HuH-7.5 (cell line): ENCODE data around the gene DPP6.
A peak's percentile ranks its signal among the peaks of the same experiment; 100 is the strongest.
"Not testable (repeated sequence)": the region's sequence is repeated elsewhere in the genome, so short reads cannot be mapped to it uniquely, and the experiment has no call there.

ENCODE experiments used
- DNase-seq: peaks from one replicate; pipeline ENCODE4 v3.0.0; 2011; ENCODE audit warnings: low spot score

Gene DPP6

DNA sequence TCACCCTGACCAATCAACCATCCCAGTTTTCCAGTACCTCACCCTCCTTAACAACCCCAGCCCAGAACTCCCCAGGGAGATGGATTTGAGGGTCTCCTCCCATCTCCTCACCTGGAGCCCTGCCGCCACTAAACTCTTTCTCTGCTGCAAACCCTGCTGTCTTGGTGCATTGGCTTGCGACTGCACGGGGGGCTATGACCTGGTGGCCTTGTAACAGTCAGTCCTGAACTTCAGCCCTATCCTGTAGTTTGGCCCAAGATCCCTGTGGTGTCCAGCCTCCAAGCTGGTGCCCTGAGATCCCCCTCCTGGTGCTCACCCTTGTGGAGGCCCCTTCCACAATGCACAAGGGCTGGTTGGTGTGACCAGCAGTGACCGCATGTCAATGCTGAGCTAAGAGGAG, 858.8 kb downstream of the DPP6 start:
- no peak for DNase-seq

DNA sequence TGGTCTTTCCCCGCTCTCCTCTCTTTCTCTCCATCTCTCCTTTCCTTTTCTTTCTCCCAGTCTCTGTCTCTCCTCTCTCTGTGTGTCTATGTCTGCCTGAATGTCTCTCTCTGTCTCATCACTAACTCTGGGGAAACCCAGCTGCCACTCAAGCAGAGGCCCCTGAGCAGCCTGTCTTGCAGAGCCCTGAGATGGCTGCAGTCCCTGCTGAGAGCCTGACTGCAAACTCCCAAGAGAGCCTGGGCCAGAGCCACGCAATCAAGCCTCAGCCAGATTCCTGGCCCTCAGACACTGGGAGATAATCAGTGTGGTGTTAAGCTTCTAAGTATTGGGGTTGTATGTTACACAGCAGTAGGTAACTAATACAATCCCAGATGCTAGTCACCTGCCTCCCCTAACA, 859.2 kb downstream of the DPP6 start:
- no peak for DNase-seq

DNA sequence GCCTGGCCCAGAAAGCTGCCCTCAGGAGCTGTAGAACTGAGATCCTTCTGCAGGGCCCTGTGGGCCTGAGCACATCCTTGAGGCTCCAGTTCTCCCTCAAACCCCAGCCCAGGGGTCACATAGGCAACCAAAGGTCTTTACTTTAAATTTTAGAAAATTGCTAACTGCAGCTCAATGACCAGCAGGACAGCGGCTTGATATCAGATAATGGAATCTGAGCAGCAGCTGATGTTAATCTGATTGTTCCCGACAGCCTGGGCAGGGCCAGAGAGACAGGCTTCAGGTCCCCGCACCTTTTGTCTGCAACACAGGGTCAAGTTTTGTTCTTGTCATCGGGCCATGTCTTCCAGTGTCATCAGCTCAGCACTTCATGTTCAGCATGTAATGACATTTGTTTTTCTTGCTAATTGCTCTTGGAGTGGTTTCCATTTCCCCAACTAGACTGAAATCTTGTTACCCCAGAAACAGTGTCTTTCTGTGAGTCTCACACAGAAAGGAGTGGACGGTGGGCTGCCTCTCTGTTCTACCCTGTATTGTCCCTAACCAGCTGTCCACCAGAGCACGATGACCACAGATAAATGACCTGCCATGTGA, 859.8 kb downstream of the DPP6 start:
- DNase-seq, result no peak

GRCh38 chr7:154912871-154913637, 860.9 kb downstream of the DPP6 start:
- no peak for DNase-seq

GRCh38 chr7:154913638-154914307, 861.6 kb downstream of the DPP6 start:
- peak; percentile 85 for DNase-seq

DNA sequence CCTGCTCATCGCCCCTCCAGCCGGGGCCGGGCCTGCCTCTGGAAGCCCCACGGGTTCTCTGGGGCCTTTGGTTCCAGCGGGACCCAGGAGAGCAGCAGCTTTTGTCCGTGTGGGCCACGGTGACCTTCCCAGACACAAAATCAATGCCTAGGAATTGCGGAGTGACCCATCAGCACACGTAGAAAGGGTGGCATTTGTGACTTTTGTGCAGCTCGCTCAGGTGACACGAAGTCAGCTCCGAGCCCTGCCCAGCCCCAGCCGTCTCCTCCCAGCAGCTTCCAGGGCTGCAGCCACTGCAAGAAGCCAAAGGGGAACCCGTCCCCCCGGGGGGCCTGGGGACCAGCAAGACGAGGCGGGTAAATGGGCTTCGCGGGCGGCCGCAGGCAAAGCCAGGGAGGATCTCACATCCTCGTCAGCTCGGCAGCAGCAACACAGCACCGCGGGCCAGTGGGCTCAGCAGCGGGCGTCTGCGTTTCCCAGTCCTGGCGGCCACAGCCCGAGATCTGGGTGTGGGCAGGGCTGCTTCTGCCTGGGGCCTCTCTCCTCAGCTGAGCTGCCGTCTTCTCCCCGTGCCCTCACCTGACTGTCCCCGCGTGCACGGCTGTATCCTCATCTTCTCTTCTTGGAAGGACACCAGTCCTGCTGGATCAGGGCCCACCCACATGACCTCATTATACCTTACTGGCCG, 862.3 kb downstream of the DPP6 start:
- DNase-seq, result no peak

GRCh38 chr7:154914996-154915380, 862.8 kb downstream of the DPP6 start:
- no peak for DNase-seq

DNA sequence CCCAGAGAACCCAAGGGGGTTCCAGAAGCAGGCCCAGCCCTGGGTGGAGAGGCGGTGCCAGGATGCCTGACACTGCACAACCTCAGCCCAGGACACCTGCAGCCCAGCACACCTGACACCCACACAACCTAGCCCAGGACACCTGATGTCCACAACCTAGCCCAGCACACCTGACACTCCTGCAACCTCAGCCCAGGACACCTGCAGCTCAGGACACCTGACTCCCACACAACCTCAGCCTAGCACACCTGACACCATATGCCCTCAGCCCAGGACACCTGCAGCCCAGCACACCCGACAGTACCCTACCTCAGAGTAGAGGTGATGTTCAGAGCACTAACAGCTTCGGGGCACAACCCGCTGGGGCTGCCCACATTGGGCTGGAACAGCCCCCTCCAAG, 863.4 kb downstream of the DPP6 start:
- DNase-seq, result no peak

- DNase-seq, result no peak
Observed at GRCh38 chr7:154916381-154916780, 864.2 kb downstream of the DPP6 start.

- DNase-seq, result no peak
Observed at GRCh38 chr7:154916856-154917807, 864.9 kb downstream of the DPP6 start.

DNA sequence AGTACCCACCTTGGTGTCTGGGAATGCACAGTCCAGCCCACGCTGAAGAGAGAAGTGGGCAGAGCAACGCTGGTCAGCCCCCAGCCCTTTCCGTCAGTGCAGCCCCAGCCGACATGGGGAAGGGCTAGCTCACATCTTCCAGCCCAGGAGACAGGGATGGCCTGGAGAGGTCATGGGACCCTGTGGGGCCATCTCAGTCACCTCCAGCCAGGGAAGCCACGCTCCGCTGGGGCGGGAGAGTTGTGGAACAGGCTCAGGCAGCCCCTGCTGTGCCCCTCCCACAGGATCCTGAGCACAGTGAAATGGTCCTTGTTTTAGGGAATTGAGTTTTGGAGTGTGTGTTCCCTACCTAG, 865.6 kb downstream of the DPP6 start:
- DNase-seq, result no peak

DNA sequence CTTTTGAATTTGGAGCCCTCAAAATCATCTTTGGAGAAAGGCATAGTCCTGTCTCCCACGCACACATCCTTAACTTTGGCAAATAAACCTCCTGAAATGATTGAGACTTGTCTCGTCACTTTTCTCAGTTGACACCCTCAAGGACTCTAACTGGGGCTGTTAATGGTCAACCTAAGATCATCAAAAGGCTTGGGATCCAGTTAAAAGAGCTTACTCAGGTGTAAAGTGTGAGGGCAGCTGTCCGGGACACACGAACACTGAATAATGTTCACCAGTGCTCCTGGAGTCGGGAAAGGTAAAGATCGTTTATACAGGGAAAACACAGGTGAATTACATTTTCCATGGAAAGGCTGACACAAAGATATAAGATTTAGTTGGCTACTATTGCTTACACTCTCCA, 866.1 kb downstream of the DPP6 start:
- no peak for DNase-seq

- no peak for DNase-seq
Observed at GRCh38 chr7:154918741-154919140, 866.5 kb downstream of the DPP6 start.

DNA sequence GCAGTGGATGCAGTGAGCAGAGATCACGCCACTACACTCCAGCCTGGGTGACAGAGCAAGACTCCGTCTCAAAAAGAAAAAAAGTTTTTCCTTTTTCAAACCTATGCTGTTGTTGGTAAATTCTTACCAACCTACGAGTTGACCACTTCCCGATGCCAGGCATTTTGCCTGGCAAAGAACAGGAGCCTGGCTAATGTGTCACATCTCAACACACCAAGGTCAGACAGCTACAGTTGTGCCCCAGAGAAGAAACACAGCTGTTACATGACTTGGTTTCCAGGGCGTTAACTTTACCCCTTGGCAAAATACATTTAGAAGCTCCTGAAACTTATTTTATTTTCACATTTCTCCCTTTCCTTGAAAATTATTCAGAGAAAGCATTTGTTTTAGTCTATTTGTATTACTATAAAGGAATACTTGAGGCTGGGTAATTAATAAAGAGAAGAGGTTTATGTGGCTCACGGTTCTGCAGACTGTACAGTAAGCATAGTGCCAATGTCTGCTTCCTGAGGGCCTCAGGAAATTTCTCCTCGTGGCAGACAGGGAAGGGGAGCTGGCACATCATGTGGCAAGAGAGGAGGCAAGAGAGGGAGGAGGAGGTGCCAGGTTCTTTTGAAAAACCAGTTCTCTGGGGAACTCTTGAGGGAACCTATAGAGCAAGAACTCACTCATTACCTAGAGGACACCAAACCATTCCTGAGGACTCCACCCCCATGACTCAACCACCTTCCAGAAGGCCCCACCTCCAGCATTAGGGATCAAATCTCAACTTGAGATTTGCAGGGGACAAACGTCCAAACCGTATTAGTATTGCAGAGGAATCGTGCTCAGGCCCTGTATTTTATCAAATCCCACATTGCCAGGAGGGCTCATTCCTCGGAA, 867.4 kb downstream of the DPP6 start:
- DNase-seq, result no peak

- not testable (repeated sequence) for DNase-seq
Observed at GRCh38 chr7:154922472-154922871, 870.3 kb downstream of the DPP6 start.

- no peak for DNase-seq
Observed at GRCh38 chr7:154927624-154928125, 875.5 kb downstream of the DPP6 start.

DNA sequence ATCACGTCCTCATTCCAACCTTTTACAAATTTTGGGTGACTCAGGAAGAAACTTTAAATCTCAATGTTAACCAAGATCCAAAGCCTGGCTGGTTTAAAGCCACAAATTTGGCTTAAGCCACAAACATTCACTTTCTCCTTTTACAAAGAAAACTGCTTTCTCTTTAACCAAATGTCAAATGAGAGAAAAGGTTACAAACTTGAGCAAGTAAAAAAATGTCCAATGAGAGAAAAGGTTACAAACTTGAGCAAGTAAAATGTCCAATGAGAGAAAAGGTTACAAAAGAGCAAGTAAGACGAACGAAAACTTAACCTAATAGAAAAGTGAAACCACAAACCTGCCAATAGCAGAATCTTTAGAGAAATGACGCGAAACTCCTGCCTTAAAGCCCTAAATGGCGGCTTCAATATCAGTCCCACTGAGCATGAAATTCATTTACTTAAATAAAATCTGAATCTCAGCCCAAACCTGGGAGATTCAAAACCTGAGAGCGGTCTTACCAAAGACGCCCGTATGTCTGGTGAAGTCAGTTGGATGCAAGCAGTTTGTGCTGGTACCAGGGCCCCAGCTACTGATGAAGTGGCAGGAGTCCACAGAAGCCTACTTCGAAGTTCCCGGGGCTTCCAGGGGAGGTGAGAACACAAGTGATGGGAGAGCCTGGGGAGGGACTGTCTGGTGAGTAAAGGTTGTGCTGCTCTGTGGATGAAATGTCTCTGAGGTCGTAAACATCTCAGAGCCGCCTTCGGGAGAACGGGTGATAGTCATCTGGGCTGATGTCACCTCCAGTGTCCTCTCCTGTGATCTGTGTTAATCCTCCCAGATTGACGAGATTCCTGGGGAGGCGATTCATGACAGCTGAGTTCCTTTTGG, 876.2 kb downstream of the DPP6 start:
- no peak for DNase-seq

GRCh38 chr7:154929006-154929726, 877.0 kb downstream of the DPP6 start:
- DNase-seq, result no peak

- no peak for DNase-seq
Observed at GRCh38 chr7:154931906-154932305, 879.7 kb downstream of the DPP6 start.
